Activated T-helper 17 cell treated with anti-CD3 and anti-CD28 coated beads, Interleukin-2, amount 50 U/mL, for 72 hours (primary cell): Measurements from ENCODE around the gene CTPS2. TPM values are rescaled to one million over a fixed set of nuclear protein-coding genes. Genes with fewer than 3 reads are reported as not detected.
"Not testable (repeated sequence)": the region's sequence is repeated elsewhere in the genome, so short reads cannot be mapped to it uniquely, and the experiment has no call there.

ENCODE experiments used
- ATAC-seq: fragments of 150-1000 bp; cut with Tn5 transposase; replicated peaks from 2 replicates; pipeline ENCODE4 v1.10.0; 2021; ENCODE audit warnings: mild to moderate bottlenecking, moderate library complexity
- H3K27ac Mint-ChIP-seq: one replicate; pipeline ENCODE4 v1.8.0; 2022; ENCODE audit warnings: mixed read lengths
- H3K27me3 Mint-ChIP-seq: one replicate; pipeline ENCODE4 v1.8.0; 2022; ENCODE audit warnings: mixed read lengths
- H3K36me3 Mint-ChIP-seq: one replicate; pipeline ENCODE4 v1.8.0; 2022; ENCODE audit warnings: low read depth, mild to moderate bottlenecking, mixed read lengths
- H3K4me1 Mint-ChIP-seq: one replicate; pipeline ENCODE4 v1.8.0; 2022; ENCODE audit warnings: mixed read lengths
- H3K4me3 Mint-ChIP-seq: one replicate; pipeline ENCODE4 v1.8.0; 2022; ENCODE audit warnings: mild to moderate bottlenecking, mixed read lengths
- H3K9me3 Mint-ChIP-seq: one replicate; pipeline ENCODE4 v1.8.0; 2022; ENCODE audit warnings: mixed read lengths
- total RNA-seq, 2 donors: library from RNA; stranded (reverse); gene quantifications; one replicate each; pipeline ENCODE4 v1.2.3, GENCODE V29; 2022

The CTPS2 gene
- 1 to 10 TPM; 2.0 to 3.3 TPM for total RNA-seq

GRCh38 chrX:16712548-16713155 lies at the start of gene CTPS2:
Gene CTPS2, minus strand, starts transcription at chrX:16712669. Its CDS starts 9,767 bp downstream, at chrX:16702902.
- peak within 1 kb of the TSS; percentile 80 for H3K4me3 Mint-ChIP-seq
- H3K36me3 Mint-ChIP-seq = no peaks in the 10 kb centered on the region
- peak; percentile 96 for ATAC-seq
- peak within 1 kb of the TSS; percentile 65 for H3K27ac Mint-ChIP-seq
- no peaks in the 10 kb centered on the region for H3K4me1 Mint-ChIP-seq
- no peaks in the 10 kb centered on the region for H3K27me3 Mint-ChIP-seq
- H3K9me3 Mint-ChIP-seq = no peaks in the 10 kb centered on the region

- not testable (repeated sequence) for H3K27ac Mint-ChIP-seq, H3K27me3 Mint-ChIP-seq, H3K9me3 Mint-ChIP-seq, H3K4me3 Mint-ChIP-seq, H3K4me1 Mint-ChIP-seq, ATAC-seq
- H3K36me3 Mint-ChIP-seq = peaks cover 34% of the 10 kb centered on the region
Measured at GRCh38 chrX:16761500-16761899, 49.0 kb upstream of the CTPS2 start.

GRCh38 chrX:16756724-16757123 lies 44.3 kb upstream of the CTPS2 start:
- no peak for ATAC-seq

GRCh38 chrX:16754019-16754418 lies 41.5 kb upstream of the CTPS2 start:
- Mint-ChIP-seq H3K4me3 (no peak overlapping the region), H3K9me3 (no peaks in the 10 kb centered on the region), H3K4me1 (no peaks in the 10 kb centered on the region), H3K27ac (no peak overlapping the region), H3K27me3 (no peaks in the 10 kb centered on the region), H3K36me3 (peaks cover 62% of the 10 kb centered on the region)
- ATAC-seq = no peak

More at GRCh38 chrX:16756724-16757123, 44.3 kb upstream of the CTPS2 start:
- no peaks in the 10 kb centered on the region for H3K9me3 Mint-ChIP-seq
- no peak overlapping the region for H3K27ac Mint-ChIP-seq
- peaks cover 74% of the 10 kb centered on the region for H3K36me3 Mint-ChIP-seq
- H3K27me3 Mint-ChIP-seq = no peaks in the 10 kb centered on the region
- no peak overlapping the region for H3K4me3 Mint-ChIP-seq
- no peaks in the 10 kb centered on the region for H3K4me1 Mint-ChIP-seq

GRCh38 chrX:16750136-16750535 lies 37.7 kb upstream of the CTPS2 start:
- H3K36me3 Mint-ChIP-seq = peaks cover 53% of the 10 kb centered on the region
- ATAC-seq = no peak

GRCh38 chrX:16748425-16748824 lies 36.0 kb upstream of the CTPS2 start:
- H3K4me1 Mint-ChIP-seq = no peaks in the 10 kb centered on the region
- peaks cover 48% of the 10 kb centered on the region for H3K36me3 Mint-ChIP-seq
- ATAC-seq = no peak

More at GRCh38 chrX:16750136-16750535, 37.7 kb upstream of the CTPS2 start:
- no peak overlapping the region for H3K4me3 Mint-ChIP-seq
- no peaks in the 10 kb centered on the region for H3K4me1 Mint-ChIP-seq
- H3K27me3 Mint-ChIP-seq = no peaks in the 10 kb centered on the region
- no peak overlapping the region for H3K27ac Mint-ChIP-seq
- H3K9me3 Mint-ChIP-seq = no peaks in the 10 kb centered on the region

GRCh38 chrX:16745659-16746058 lies 33.2 kb upstream of the CTPS2 start:
- no peak overlapping the region for H3K4me3 Mint-ChIP-seq
- H3K9me3 Mint-ChIP-seq = no peaks in the 10 kb centered on the region
- no peak overlapping the region for H3K27ac Mint-ChIP-seq
- no peak for ATAC-seq
- no peaks in the 10 kb centered on the region for H3K4me1 Mint-ChIP-seq
- no peaks in the 10 kb centered on the region for H3K27me3 Mint-ChIP-seq
- peaks cover 63% of the 10 kb centered on the region for H3K36me3 Mint-ChIP-seq

More at GRCh38 chrX:16748425-16748824, 36.0 kb upstream of the CTPS2 start:
- no peaks in the 10 kb centered on the region for H3K9me3 Mint-ChIP-seq
- no peak overlapping the region for H3K27ac Mint-ChIP-seq
- no peak overlapping the region for H3K4me3 Mint-ChIP-seq
- H3K27me3 Mint-ChIP-seq = no peaks in the 10 kb centered on the region

- no peak overlapping the region for H3K27ac Mint-ChIP-seq
- no peak overlapping the region for H3K4me3 Mint-ChIP-seq
- no peaks in the 10 kb centered on the region for H3K9me3 Mint-ChIP-seq
- no peak for ATAC-seq
- no peaks in the 10 kb centered on the region for H3K27me3 Mint-ChIP-seq
- H3K36me3 Mint-ChIP-seq = peaks cover 64% of the 10 kb centered on the region
- no peaks in the 10 kb centered on the region for H3K4me1 Mint-ChIP-seq
Measured at GRCh38 chrX:16745102-16745501, 32.6 kb upstream of the CTPS2 start.

GRCh38 chrX:16743604-16744325 lies 31.3 kb upstream of the CTPS2 start:
- H3K4me3 Mint-ChIP-seq = no peak overlapping the region
- peaks cover 72% of the 10 kb centered on the region for H3K36me3 Mint-ChIP-seq
- no peak overlapping the region for H3K27ac Mint-ChIP-seq
- H3K4me1 Mint-ChIP-seq = no peaks in the 10 kb centered on the region
- H3K9me3 Mint-ChIP-seq = no peaks in the 10 kb centered on the region
- ATAC-seq = no peak
- no peaks in the 10 kb centered on the region for H3K27me3 Mint-ChIP-seq

GRCh38 chrX:16739574-16739973 lies 27.1 kb upstream of the CTPS2 start:
- peaks cover 91% of the 10 kb centered on the region for H3K36me3 Mint-ChIP-seq
- no peak overlapping the region for H3K27ac Mint-ChIP-seq

GRCh38 chrX:16737024-16737423 lies 24.6 kb upstream of the CTPS2 start:
- Mint-ChIP-seq H3K9me3 (no peaks in the 10 kb centered on the region), H3K4me1 (peaks cover 5% of the 10 kb centered on the region), H3K4me3 (no peak overlapping the region), H3K36me3 (peaks cover 72% of the 10 kb centered on the region), H3K27ac (no peak overlapping the region), H3K27me3 (no peaks in the 10 kb centered on the region)
- no peak for ATAC-seq

More at GRCh38 chrX:16739574-16739973, 27.1 kb upstream of the CTPS2 start:
- ATAC-seq = no peak
- H3K9me3 Mint-ChIP-seq = no peaks in the 10 kb centered on the region
- no peaks in the 10 kb centered on the region for H3K4me1 Mint-ChIP-seq
- no peak overlapping the region for H3K4me3 Mint-ChIP-seq
- no peaks in the 10 kb centered on the region for H3K27me3 Mint-ChIP-seq

- Mint-ChIP-seq H3K4me3 (no peak overlapping the region), H3K4me1 (peaks cover 5% of the 10 kb centered on the region), H3K36me3 (peaks cover 37% of the 10 kb centered on the region), H3K27ac (no peak overlapping the region), H3K27me3 (no peaks in the 10 kb centered on the region), H3K9me3 (no peaks in the 10 kb centered on the region)
- no peak for ATAC-seq
Measured at GRCh38 chrX:16733013-16733412, 20.5 kb upstream of the CTPS2 start.

GRCh38 chrX:16730450-16730849 lies 18.0 kb upstream of the CTPS2 start:
- no peak for ATAC-seq
- no peaks in the 10 kb centered on the region for H3K9me3 Mint-ChIP-seq
- peaks cover 15% of the 10 kb centered on the region for H3K36me3 Mint-ChIP-seq
- H3K27ac Mint-ChIP-seq = no peak overlapping the region
- no peak overlapping the region for H3K4me3 Mint-ChIP-seq
- H3K4me1 Mint-ChIP-seq = peaks cover 8% of the 10 kb centered on the region
- no peaks in the 10 kb centered on the region for H3K27me3 Mint-ChIP-seq

GRCh38 chrX:16727637-16728036 lies 15.2 kb upstream of the CTPS2 start:
- Mint-ChIP-seq H3K36me3 (peaks cover 8% of the 10 kb centered on the region), H3K4me3 (no peak overlapping the region), H3K27ac (no peak overlapping the region), H3K9me3 (no peaks in the 10 kb centered on the region), H3K4me1 (peaks cover 5% of the 10 kb centered on the region), H3K27me3 (no peaks in the 10 kb centered on the region)
- ATAC-seq = no peak

- ATAC-seq, H3K4me3 Mint-ChIP-seq, H3K36me3 Mint-ChIP-seq, H3K4me1 Mint-ChIP-seq, H3K27ac Mint-ChIP-seq, H3K27me3 Mint-ChIP-seq, H3K9me3 Mint-ChIP-seq: not testable (repeated sequence)
Measured at GRCh38 chrX:16726347-16726988, 14.0 kb upstream of the CTPS2 start.
